Measurements from ENCODE around the gene SPCS2.
"Not testable (repeated sequence)": the region's sequence is repeated elsewhere in the genome, so short reads cannot be mapped to it uniquely, and the experiment has no call there.

- TF ChIP-seq CTCF (conservative IDR thresholded peaks at IDR 0.05); ZFX (IDR thresholded peaks at IDR 0.05): not testable (repeated sequence)
Measured at GRCh38 chr11:75020328-75020727, 71.3 kb downstream of the SPCS2 start.
